Thoracic aorta (tissue), 2 donors: ENCODE data around the gene RMND5B. TPM values are rescaled to one million over a fixed set of nuclear protein-coding genes. Genes with fewer than 3 reads are reported as not detected.

Experiments used
- ATAC-seq: fragments of 150-250 bp; one replicate; pipeline ENCODE4 v1.8.0; 2017; ENCODE audit warnings: low read depth; ENCODE audit not compliant: insufficient number of reproducible peaks, low FRiP score
- DNase-seq: peaks from one replicate; pipeline ENCODE4 v3.0.0-alpha.2; 2020; ENCODE audit warnings: low spot score
- H3K27ac ChIP-seq, 2 donors: fragments of 200-600 bp; sonication (generic); 1 replicate in 1 of 2; 2 replicates in 1 of 2; pipeline ENCODE4 v1.5.1; 2016; ENCODE audit warnings: mild to moderate bottlenecking in 2 of 2, moderate library complexity in 2 of 2
- H3K27me3 ChIP-seq: fragments of 200-600 bp; sonication (generic); replicated peaks from 2 replicates; pipeline ENCODE4 v1.6.0; 2016; ENCODE audit warnings: mild to moderate bottlenecking; ENCODE audit not compliant: insufficient read depth
- H3K36me3 ChIP-seq: fragments of 200-600 bp; sonication (generic); one replicate; pipeline ENCODE4 v1.5.1; 2016
- H3K4me1 ChIP-seq, 2 donors: fragments of 200-600 bp; sonication (generic); 1 replicate in 1 of 2; 2 replicates in 1 of 2; pipeline versions ENCODE4 v1.5.1 to v1.6.0; 2016; ENCODE audit warnings: low read depth in 2 of 2, mild to moderate bottlenecking in 1 of 2; ENCODE audit not compliant: control insufficient read depth in 1 of 2
- H3K4me3 ChIP-seq: fragments of 200-600 bp; sonication (generic); 2 replicates; pipeline ENCODE4 v1.5.1; 2016; ENCODE audit warnings: mild to moderate bottlenecking
- H3K9me3 ChIP-seq: fragments of 200-600 bp; sonication (generic); 2 replicates; pipeline ENCODE4 v1.5.1; 2016
- CTCF ChIP-seq: fragments of 200-600 bp; sonication (generic); IDR thresholded peaks from one replicate; pipeline ENCODE4 v1.5.1; 2019; ENCODE audit warnings: antibody characterized with exemption
- total RNA-seq, 2 donors: library from RNA; depleted of rRNA; stranded (reverse); fragments of >200 nt; gene quantifications; one replicate each; pipeline versions ENCODE4 v1.1.0 to v1.2.3, GENCODE V29; 2016

RMND5B gene
- total RNA-seq, 2 donors from 2014 or later, result 45.0 to 59.4 TPM

GRCh38 chr5:178199581-178200434 lies 69.0 kb downstream of the RMND5B start:
- H3K9me3 ChIP-seq, result no peaks in the 10 kb centered on the region
- TF ChIP-seq CTCF, result no peak
- DNase-seq (no peak), ATAC-seq (no peak)
- no peak overlapping the region for H3K27ac ChIP-seq
- H3K36me3 ChIP-seq, result no peaks in the 10 kb centered on the region
- H3K4me1 ChIP-seq, result peaks cover 0 to 5% of the 10 kb centered on the region in 2 donors
- H3K4me3 ChIP-seq, result no peak overlapping the region
- no peaks in the 10 kb centered on the region for H3K27me3 ChIP-seq

Other genes starting within 250 kb of the RMND5B start
- not detected for gene PROP1, start 134.8 kb upstream of the RMND5B start, total RNA-seq
- gene N4BP3, start 17.5 kb upstream of the RMND5B start, total RNA-seq, result under 1 TPM in 1 of 2 donors, not detected in 1; 0.07 TPM
- gene NHP2, start 22.9 kb downstream of the RMND5B start, total RNA-seq, result 100 to 1,000 TPM in 1 of 2 donors, 10 to 100 TPM in 1; 99.4 to 107 TPM
- gene GMCL2, start 56.4 kb downstream of the RMND5B start, total RNA-seq, result not detected
- gene HNRNPAB, start 73.5 kb downstream of the RMND5B start, total RNA-seq, result 100 to 1,000 TPM in 1 of 2 donors, 10 to 100 TPM in 1; 66.3 to 124 TPM
- gene PHYKPL, start 101.8 kb downstream of the RMND5B start, total RNA-seq, result 10 to 100 TPM; 78.3 to 94.8 TPM